Ovary (tissue), 3 donors: ENCODE results near the gene ARL2.

Experiments used
- CTCF ChIP-seq, 3 donors: fragments of 450-650 bp in 2 of 3; fragments of 200-600 bp in 1 of 3; IDR thresholded peaks; one replicate each; pipeline versions ENCODE4 v1.5.1 to v1.8.0; 2016 to 2022; ENCODE audit warnings: antibody characterized with exemption in 3 of 3, mild to moderate bottlenecking in 1 of 3
- EP300 ChIP-seq: sonication (generic); formaldehyde crosslinking; IDR thresholded peaks from one replicate; pipeline ENCODE4 v1.6.1; 2017; ENCODE audit warnings: antibody characterized with exemption
- POLR2A ChIP-seq: fragments of 450-650 bp; IDR thresholded peaks from one replicate; pipeline ENCODE4 v1.6.1; 2017; ENCODE audit warnings: antibody characterized with exemption, mild to moderate bottlenecking, moderate library complexity
- donor health status: DM: no; HTN: no; CAD: no.

GRCh38 chr11:65040520-65040846, 26.5 kb downstream of the ARL2 start:
- no peak for TF ChIP-seq CTCF (IDR thresholded peaks at IDR 0.05)
- TF ChIP-seq POLR2A = no peak
- no peak for TF ChIP-seq EP300
